Esophagus squamous epithelium (tissue), 5 donors: ENCODE data around the gene MICALL2. TPM values are rescaled to one million over a fixed set of nuclear protein-coding genes. Genes with fewer than 3 reads are reported as not detected.
A peak's percentile ranks its signal among the peaks of the same experiment; 100 is the strongest.

Experiments used
- DNase-seq: peaks from one replicate; lab custom pipeline; 2025; lab: John Stamatoyannopoulos, UW
- H3K27ac ChIP-seq, 4 donors: fragments of 200-600 bp; sonication (generic); one replicate each; pipeline ENCODE4 v1.5.1; 2016 to 2019; ENCODE audit warnings: mild to moderate bottlenecking in 1 of 4
- H3K27me3 ChIP-seq, 4 donors: fragments of 200-600 bp; sonication (generic); 1 replicate in 3 of 4; 2 replicates in 1 of 4; pipeline versions ENCODE4 v1.5.1 to v1.6.0; 2017 to 2021; ENCODE audit warnings: antibody characterized with exemption in 1 of 4
- H3K36me3 ChIP-seq, 3 donors: fragments of 200-600 bp; sonication (generic); one replicate each; pipeline ENCODE4 v1.5.1; 2016 to 2019
- H3K4me1 ChIP-seq, 3 donors: fragments of 200-600 bp; sonication (generic); one replicate each; pipeline ENCODE4 v1.5.1; 2017 to 2019
- H3K4me3 ChIP-seq, 4 donors: fragments of 200-600 bp; sonication (generic); 1 replicate in 3 of 4; 2 replicates in 1 of 4; pipeline ENCODE4 v1.5.1; 2016 to 2019; ENCODE audit warnings: mild to moderate bottlenecking in 2 of 4, moderate library complexity in 1 of 4
- H3K9me3 ChIP-seq, 3 donors: fragments of 200-600 bp; sonication (generic); one replicate each; pipeline ENCODE4 v1.5.1; 2016 to 2019
- POLR2A ChIP-seq, 4 donors: fragments of 450-650 bp; IDR thresholded peaks; one replicate each; pipeline ENCODE4 v1.6.1; 2017; ENCODE audit warnings: antibody characterized with exemption in 4 of 4, mild to moderate bottlenecking in 4 of 4, moderate library complexity in 3 of 4
- WGBS, 2 donors: methylation state at CpG; one replicate each; pipeline ENCODE4 v1.1.5; 2018; 5-methylcytosine and 5-hydroxymethylcytosine counted together
- intact Hi-C: fragments of 100-400 bp; cut with DNase I; formaldehyde crosslinking; loops from one replicate; pipeline ENCODE4 v1.15.0; 2022
- total RNA-seq, 4 donors: library from RNA; depleted of rRNA; stranded (reverse); fragments of >200 nt; gene quantifications; one replicate each; pipeline ENCODE4 v1.1.0, GENCODE V29; 2016
- TF ChIP-seq, protein P1 (sequence below), 6 experiments: fragments of 450-650 bp in 4 of 6; fragments of 200-600 bp in 2 of 6; sonication (generic) in 2 of 6; IDR thresholded peaks; one replicate each; pipeline ENCODE4 v1.5.1; 2016 to 2019; ENCODE audit warnings: antibody characterized with exemption in 6 of 6, mild to moderate bottlenecking in 4 of 6, moderate library complexity in 4 of 6
- donor health status: DM: yes; HTN: yes; CAD: no.

The MICALL2 gene
- total RNA-seq, 4 donors from 2014 or later: 14.1 to 17.5 (median 16.5) TPM

DNA sequence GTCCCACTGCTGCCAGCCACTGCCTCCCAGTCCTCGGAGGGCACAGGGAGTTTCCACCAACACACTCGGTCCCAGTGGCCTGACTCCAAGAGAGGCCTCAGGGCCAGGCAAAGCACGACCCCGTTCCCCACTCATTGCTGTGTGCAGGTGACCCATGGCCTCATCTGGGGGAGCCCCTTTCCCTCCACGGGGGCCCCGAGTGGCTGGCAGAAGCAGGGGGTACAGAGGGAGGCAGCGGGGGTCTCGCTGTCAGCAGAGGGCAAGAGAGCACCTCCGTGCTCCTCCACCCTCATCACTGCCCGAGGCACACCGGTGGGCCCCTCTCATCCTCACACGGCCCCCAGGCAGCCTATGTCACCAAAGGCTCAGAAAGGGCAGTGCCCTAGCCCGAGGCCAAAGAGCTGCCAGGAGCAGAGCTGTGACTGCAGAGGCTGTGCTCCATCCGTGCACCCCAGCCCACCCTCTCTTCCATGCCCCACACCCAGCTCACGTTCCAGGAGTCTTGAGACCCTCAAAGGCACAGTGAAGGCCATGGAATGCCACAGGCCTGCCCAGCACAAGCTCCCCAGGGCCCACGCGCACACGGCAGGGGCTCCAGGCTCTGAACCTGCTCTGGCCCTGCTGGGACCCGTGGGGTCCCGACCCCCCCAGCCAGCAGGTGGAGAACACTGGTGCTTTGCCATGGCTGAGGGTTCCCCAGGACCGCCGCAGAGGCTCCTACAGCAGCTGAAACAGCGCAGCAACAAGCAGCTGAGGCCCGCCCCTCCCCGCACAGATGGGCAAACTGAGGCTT, 25.9 kb downstream of the MICALL2 start:
- peaks cover 3 to 35% (median 4%) of the 10 kb centered on the region in 3 donors for H3K36me3 ChIP-seq

DNA sequence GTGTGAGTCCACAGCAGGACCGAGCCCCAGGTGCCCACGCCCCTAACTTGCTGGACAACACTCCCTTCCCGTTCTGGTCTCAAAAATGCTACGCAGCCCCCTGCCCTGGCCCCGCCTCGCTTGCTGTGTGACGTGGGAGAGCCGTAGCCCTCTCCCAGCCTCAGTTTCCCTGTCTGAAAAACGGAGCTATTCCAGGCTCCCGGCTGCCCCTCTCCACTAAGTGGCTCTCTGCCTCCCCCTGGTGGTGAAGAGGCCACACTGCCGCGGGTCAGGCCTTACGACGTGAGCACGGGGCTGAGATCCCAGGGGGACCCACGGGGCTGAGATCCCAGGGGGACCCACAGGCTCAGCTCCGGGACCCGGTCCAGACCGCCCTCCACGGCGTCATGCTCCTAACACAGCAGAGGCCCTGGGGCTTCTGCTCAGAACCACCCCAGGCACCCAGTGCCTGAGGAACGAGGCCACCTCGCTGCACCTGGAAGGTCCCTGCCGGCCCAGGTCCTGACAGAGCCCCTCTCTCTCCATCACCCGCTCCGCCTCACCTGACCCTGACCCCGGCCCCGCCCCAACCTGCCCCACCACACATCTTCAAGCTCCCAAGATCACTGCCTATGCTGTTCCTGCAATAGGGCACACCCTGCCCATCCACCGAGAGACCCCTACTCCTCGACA, 26.7 kb downstream of the MICALL2 start:
- TF ChIP-seq, protein P1, sequence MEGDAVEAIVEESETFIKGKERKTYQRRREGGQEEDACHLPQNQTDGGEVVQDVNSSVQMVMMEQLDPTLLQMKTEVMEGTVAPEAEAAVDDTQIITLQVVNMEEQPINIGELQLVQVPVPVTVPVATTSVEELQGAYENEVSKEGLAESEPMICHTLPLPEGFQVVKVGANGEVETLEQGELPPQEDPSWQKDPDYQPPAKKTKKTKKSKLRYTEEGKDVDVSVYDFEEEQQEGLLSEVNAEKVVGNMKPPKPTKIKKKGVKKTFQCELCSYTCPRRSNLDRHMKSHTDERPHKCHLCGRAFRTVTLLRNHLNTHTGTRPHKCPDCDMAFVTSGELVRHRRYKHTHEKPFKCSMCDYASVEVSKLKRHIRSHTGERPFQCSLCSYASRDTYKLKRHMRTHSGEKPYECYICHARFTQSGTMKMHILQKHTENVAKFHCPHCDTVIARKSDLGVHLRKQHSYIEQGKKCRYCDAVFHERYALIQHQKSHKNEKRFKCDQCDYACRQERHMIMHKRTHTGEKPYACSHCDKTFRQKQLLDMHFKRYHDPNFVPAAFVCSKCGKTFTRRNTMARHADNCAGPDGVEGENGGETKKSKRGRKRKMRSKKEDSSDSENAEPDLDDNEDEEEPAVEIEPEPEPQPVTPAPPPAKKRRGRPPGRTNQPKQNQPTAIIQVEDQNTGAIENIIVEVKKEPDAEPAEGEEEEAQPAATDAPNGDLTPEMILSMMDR (IDR thresholded peaks at IDR 0.05): peak; percentile 91 to 99 (median 94)
- TF ChIP-seq POLR2A (IDR thresholded peaks at IDR 0.05): no peak

More for the DNA sequence above, 25.9 kb downstream of the MICALL2 start:
- TF ChIP-seq POLR2A (IDR thresholded peaks at IDR 0.05): no peak
- TF ChIP-seq, protein P1 (IDR thresholded peaks at IDR 0.05): no peak
- Histone ChIP-seq H3K27me3 (peaks cover 0 to 48% (median 2%) of the 10 kb centered on the region in 4 donors), H3K27ac (no peak overlapping the region), H3K4me3 (no peak overlapping the region), H3K4me1 (peaks cover 0 to 23% (median 4%) of the 10 kb centered on the region in 3 donors), H3K9me3 (no peaks in the 10 kb centered on the region)
- 50 to 58% methylated on average over 2 to 5 of the region's 25 CpGs for WGBS, 2 donors
- DNase-seq: no peak
- intact Hi-C loops: loop anchor here (5.0 kb wide), 1 partner anchor 39 kb away; no protein-coding TSS in a partner anchor

DNA sequence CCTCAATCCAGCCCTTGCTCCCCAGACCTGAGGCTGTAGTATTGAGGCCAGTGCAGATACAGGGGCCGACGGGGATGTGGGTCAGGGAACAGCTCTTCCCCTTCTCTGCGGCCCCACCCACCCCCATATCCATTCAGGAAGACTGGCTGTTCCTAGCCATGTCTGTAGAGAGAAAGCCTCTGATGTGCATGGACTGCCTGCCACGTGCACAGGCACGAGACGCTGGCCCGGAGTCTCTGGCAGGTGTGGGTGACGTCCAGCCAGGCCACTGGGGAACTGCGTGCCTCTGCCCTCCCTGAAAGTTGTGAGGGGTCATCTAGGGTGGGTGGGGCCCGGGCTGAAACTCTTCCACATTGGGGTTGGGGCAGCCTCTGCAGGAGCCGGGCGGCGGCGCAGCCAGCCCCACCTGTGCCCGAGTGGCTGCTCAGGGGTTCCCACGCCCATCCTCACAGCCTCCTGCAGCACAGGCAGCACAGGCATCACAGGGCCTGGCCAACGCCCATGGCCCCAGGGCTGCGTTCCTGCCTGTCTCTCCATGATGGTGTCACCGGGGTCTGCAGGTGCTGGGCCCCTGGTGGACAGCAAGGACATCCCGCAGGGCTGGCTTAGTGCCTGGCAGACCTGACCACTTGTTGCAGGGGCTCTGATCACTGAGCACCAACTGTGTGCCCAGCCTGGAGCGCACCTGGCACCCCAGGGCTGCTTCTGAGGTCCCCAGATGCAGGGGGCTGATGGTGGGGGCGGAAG, 27.5 kb downstream of the MICALL2 start:
- intact Hi-C loops: loop anchor here (5.0 kb wide), 1 partner anchor 40 kb away; no protein-coding TSS in a partner anchor

More for the DNA sequence above, 26.7 kb downstream of the MICALL2 start:
- 15 to 34% methylated on average over 8 to 10 of the region's 30 CpGs for WGBS, 2 donors
- Histone ChIP-seq H3K36me3 (peaks cover 0 to 27% (median under 1%) of the 10 kb centered on the region in 3 donors), H3K9me3 (no peaks in the 10 kb centered on the region), H3K4me1 (peaks cover 0 to 23% (median 4%) of the 10 kb centered on the region in 3 donors), H3K27me3 (peaks cover 0 to 49% (median 2%) of the 10 kb centered on the region in 4 donors), H3K4me3 (no peak overlapping the region), H3K27ac (no peak overlapping the region)
- intact Hi-C loops: loop anchor here (5.0 kb wide), 1 partner anchor 40 kb away; no protein-coding TSS in a partner anchor
- DNase-seq: no peak

DNA sequence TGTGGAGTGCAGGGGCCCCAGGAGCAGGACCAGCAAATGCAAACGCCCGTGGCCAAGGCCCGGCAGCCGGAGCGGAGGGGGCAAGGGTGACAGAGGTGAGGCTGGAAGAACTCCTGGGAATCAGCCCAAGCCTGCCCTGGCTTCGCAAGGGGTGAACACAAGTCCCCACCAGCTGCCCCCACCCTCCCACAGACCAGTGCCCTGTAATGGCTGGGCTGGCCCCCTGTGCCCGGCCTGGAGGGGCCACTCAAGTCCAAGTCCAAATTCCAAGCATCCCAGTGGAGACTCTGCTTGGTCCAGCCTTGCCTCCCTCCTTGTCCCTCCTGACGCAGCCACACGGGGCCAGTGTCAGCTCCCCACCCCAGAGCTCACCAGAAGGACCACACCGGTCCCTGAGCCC, 28.0 kb downstream of the MICALL2 start:
- 42 to 60% methylated on average over 3 of the region's 10 CpGs for WGBS, 2 donors
- no peak for DNase-seq
- intact Hi-C loops: loop anchor here (5.0 kb wide), 1 partner anchor 41 kb away; no protein-coding TSS in a partner anchor
- TF ChIP-seq, protein P1 (IDR thresholded peaks at IDR 0.05): no peak
- TF ChIP-seq POLR2A (IDR thresholded peaks at IDR 0.05): no peak
- no peak overlapping the region for H3K4me3 ChIP-seq
- peaks cover 0 to 23% (median 4%) of the 10 kb centered on the region in 3 donors for H3K4me1 ChIP-seq
- peaks cover 0 to 62% (median 2%) of the 10 kb centered on the region in 4 donors for H3K27me3 ChIP-seq
- H3K27ac ChIP-seq: no peak overlapping the region
- peaks cover 0 to 15% (median 0%) of the 10 kb centered on the region in 3 donors for H3K36me3 ChIP-seq
- H3K9me3 ChIP-seq: no peaks in the 10 kb centered on the region

More for the DNA sequence above, 27.5 kb downstream of the MICALL2 start:
- DNase-seq: no peak
- H3K27ac ChIP-seq: no peak overlapping the region
- H3K27me3 ChIP-seq: peaks cover 0 to 57% (median 2%) of the 10 kb centered on the region in 4 donors
- H3K4me1 ChIP-seq: peaks cover 0 to 23% (median 4%) of the 10 kb centered on the region in 3 donors
- H3K36me3 ChIP-seq: peaks cover 0 to 20% (median 0%) of the 10 kb centered on the region in 3 donors
- H3K4me3 ChIP-seq: no peak overlapping the region
- TF ChIP-seq, protein P1 (IDR thresholded peaks at IDR 0.05): no peak
- no peak for TF ChIP-seq POLR2A (IDR thresholded peaks at IDR 0.05)
- H3K9me3 ChIP-seq: no peaks in the 10 kb centered on the region
- 34% methylated on average over 4 of the region's 22 CpGs; no CpG with 5 or more reads in 1 of the 2 donors for WGBS, 2 donors
